Activated T-cell treated with anti-CD3 and anti-CD28 coated beads for 4 hours (primary cell): ENCODE results near the gene TMC1.

ENCODE experiments used
- DNase-seq: peaks from one replicate; pipeline ENCODE4 v3.0.0-alpha.2; 2020

TMC1 gene

DNA sequence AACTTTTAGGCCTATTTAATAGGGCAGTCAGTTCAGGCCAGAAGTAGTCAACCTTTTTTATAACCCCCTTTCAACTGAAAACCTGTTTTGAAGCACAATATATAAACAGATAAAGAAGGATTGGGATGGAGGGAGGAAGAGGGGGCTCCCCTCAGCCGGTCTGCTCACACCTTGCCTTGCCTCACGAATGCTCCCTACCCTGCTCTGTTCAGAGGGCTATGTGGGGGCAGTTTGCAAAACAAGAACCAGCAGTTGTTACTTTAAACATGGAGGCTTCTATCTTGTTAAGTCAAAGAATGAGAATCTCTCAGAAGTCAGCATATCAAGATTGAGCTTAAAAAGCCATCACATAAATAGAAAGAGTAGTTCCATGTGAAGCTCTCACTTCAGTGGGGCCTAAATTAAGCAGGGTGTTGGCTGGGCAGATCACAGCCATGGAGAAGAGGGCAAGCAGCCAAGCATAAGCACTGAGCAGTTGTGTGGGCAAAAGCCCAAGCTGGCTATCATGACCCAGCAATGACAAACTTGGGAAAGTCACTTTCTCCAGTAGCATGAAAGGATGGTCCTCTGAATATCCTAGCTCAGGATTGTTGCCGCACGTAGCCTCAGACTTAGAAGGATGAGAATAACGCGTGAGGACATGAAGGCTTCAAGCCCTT, 360.8 kb downstream of the TMC1 start:
- DNase-seq: no peak

DNA sequence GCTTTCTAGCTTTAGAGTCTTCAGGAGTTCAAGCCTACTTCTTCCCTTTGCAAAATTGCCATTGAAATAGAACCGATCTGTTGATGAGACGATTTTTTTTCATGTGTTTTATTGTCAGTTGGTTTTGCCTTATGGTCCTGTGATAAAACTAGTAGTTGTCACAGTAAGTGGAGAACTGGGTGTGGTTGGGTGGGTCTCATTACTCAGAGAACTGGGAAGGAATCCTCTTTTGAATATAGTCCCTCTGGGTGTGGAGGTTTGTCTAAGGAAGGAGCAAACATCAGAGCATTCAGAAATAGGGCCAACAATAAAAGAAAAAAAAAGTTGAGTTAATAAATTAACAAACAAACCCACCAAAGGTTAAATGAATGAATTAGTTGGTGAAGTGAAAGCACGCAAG, 362.5 kb downstream of the TMC1 start:
- DNase-seq: no peak

DNA sequence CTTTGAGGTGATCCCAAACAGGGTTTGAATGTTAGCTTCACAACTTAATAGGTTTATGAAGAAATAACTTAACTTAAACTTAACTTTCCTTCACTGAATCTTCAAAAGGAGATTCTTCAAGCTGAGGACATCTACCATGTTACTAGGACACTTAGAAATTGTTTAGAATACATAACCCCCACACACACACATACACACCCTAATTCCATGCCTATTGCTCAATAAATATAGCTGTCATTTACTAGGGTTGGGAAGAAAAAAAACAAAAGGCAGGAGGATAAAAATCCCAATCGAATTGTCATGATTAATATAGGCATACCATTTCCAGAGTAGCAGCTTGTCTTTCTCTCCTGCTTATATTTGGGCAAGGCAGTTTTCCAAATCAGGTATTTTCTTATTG, 363.1 kb downstream of the TMC1 start:
- no peak for DNase-seq
